ENCODE results near the gene GRIK1.
A peak's percentile ranks its signal among the peaks of the same experiment; 100 is the strongest.

Gene GRIK1

GRCh38 chr21:29786496-29787360, 153.1 kb downstream of the GRIK1 start:
- no peak overlapping the region for H4K91ac ChIP-seq (ENCODE audit: low read depth, low read length)
- no peak overlapping the region for H3K27ac ChIP-seq (ENCODE audit: low read depth, low read length)
- no peak overlapping the region for H3K4ac ChIP-seq (ENCODE audit: low read depth, low read length)
- no peaks in the 10 kb centered on the region for H3K27me3 ChIP-seq (ENCODE audit: insufficient read depth, low read length)
- H3K4me3 ChIP-seq (ENCODE audit: low read depth, low read length), result no peak overlapping the region
- no peak for DNase-seq
- H2AK5ac ChIP-seq (ENCODE audit: low read length), result no peak overlapping the region
- no peaks in the 10 kb centered on the region for H3K79me1 ChIP-seq (ENCODE audit: low read length)
- no peaks in the 10 kb centered on the region for H3K36me3 ChIP-seq (ENCODE audit: control insufficient read depth in 1 of 2, insufficient read depth in 2 of 2, low read length in 2 of 2)
- no peak overlapping the region for H3K23ac ChIP-seq (ENCODE audit: low read length)
- no peak overlapping the region for H4K12ac ChIP-seq (ENCODE audit: low read depth, low read length)
- H3K9ac ChIP-seq (ENCODE audit: low read length), result no peak overlapping the region
- no peaks in the 10 kb centered on the region for H3K79me2 ChIP-seq (ENCODE audit: control insufficient read depth, insufficient read depth, low read length, poor library complexity)
- WGBS (ENCODE audit: extremely low coverage, insufficient coverage, insufficient read length), result no CpG with 5 or more reads among the region's 4 CpGs
- no peak overlapping the region for H2AFZ ChIP-seq (ENCODE audit: insufficient read depth, low read length, poor library complexity)
- no peak overlapping the region for H3K4me2 ChIP-seq (ENCODE audit: low read length)
- H2BK5ac ChIP-seq (ENCODE audit: low read depth, low read length, poor library complexity), result no peak overlapping the region
- no peak overlapping the region for H2BK12ac ChIP-seq (ENCODE audit: low read length)
- no peak overlapping the region for H4K8ac ChIP-seq (ENCODE audit: low read depth, low read length)
- no peak overlapping the region for H3K14ac ChIP-seq (ENCODE audit: low read length)
- H2BK120ac ChIP-seq (ENCODE audit: insufficient read depth, low read length, poor library complexity), result no peak overlapping the region
- H3K4me1 ChIP-seq (ENCODE audit: control insufficient read depth in 1 of 2, insufficient read depth in 2 of 2, low read length in 2 of 2), result no peaks in the 10 kb centered on the region
- H3K18ac ChIP-seq (ENCODE audit: low read length), result no peak overlapping the region
- no peaks in the 10 kb centered on the region for H3K9me3 ChIP-seq (ENCODE audit: insufficient read depth, low read depth, low read length)

DNA sequence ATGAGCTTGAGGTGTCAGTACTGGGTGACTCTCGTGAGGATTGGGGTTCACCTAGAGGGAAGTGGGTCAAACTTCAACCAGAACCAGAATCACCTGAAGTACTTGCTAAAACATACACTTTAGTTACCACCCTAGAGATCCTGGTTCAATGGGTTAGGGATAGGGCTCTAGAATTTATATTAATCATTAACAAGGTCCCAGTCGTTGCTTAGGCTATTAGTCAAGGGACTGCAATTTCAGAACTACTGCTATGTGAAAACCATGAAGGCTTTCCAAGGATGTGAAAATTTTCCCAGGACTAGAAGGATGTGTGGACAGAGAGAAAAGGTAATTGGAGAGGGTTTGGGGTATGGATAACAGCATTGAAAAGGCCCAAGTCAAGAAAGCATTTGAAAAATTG, 162.6 kb downstream of the GRIK1 start:
- H2BK120ac ChIP-seq (ENCODE audit: insufficient read depth, low read length, poor library complexity), result no peak overlapping the region
- no peaks in the 10 kb centered on the region for H3K36me3 ChIP-seq (ENCODE audit: control insufficient read depth in 1 of 2, insufficient read depth in 2 of 2, low read length in 2 of 2)
- H3K4me3 ChIP-seq (ENCODE audit: low read depth, low read length), result no peak overlapping the region
- no peak overlapping the region for H3K18ac ChIP-seq (ENCODE audit: low read length)
- no peak for DNase-seq
- H3K4ac ChIP-seq (ENCODE audit: low read depth, low read length), result no peak overlapping the region
- H2BK5ac ChIP-seq (ENCODE audit: low read depth, low read length, poor library complexity), result no peak overlapping the region
- H2AK5ac ChIP-seq (ENCODE audit: low read length), result no peak overlapping the region
- no peaks in the 10 kb centered on the region for H3K27me3 ChIP-seq (ENCODE audit: insufficient read depth, low read length)
- H4K12ac ChIP-seq (ENCODE audit: low read depth, low read length), result no peak overlapping the region
- no peak overlapping the region for H2AFZ ChIP-seq (ENCODE audit: insufficient read depth, low read length, poor library complexity)
- no CpG with 5 or more reads among the region's 2 CpGs for WGBS (ENCODE audit: extremely low coverage, insufficient coverage, insufficient read length)
- no peaks in the 10 kb centered on the region for H3K9me3 ChIP-seq (ENCODE audit: insufficient read depth, low read depth, low read length)
- no peak overlapping the region for H4K8ac ChIP-seq (ENCODE audit: low read depth, low read length)
- H3K79me1 ChIP-seq (ENCODE audit: low read length), result no peaks in the 10 kb centered on the region
- no peak overlapping the region for H3K4me2 ChIP-seq (ENCODE audit: low read length)
- no peaks in the 10 kb centered on the region for H3K4me1 ChIP-seq (ENCODE audit: control insufficient read depth in 1 of 2, insufficient read depth in 2 of 2, low read length in 2 of 2)
- no peak overlapping the region for H3K9ac ChIP-seq (ENCODE audit: low read length)
- H4K91ac ChIP-seq (ENCODE audit: low read depth, low read length), result no peak overlapping the region
- H2BK12ac ChIP-seq (ENCODE audit: low read length), result no peak overlapping the region
- no peak overlapping the region for H3K14ac ChIP-seq (ENCODE audit: low read length)
- no peak overlapping the region for H3K23ac ChIP-seq (ENCODE audit: low read length)
- no peak overlapping the region for H3K27ac ChIP-seq (ENCODE audit: low read depth, low read length)
- no peaks in the 10 kb centered on the region for H3K79me2 ChIP-seq (ENCODE audit: control insufficient read depth, insufficient read depth, low read length, poor library complexity)

GRCh38 chr21:29775462-29775861, 164.3 kb downstream of the GRIK1 start:
- Histone ChIP-seq H3K79me2 (ENCODE audit: control insufficient read depth, insufficient read depth, low read length, poor library complexity) (no peaks in the 10 kb centered on the region), H2BK5ac (ENCODE audit: low read depth, low read length, poor library complexity) (no peak overlapping the region), H3K79me1 (ENCODE audit: low read length) (no peaks in the 10 kb centered on the region), H2AK5ac (ENCODE audit: low read length) (no peak overlapping the region), H3K4me1 (ENCODE audit: control insufficient read depth in 1 of 2, insufficient read depth in 2 of 2, low read length in 2 of 2) (no peaks in the 10 kb centered on the region), H3K36me3 (ENCODE audit: control insufficient read depth in 1 of 2, insufficient read depth in 2 of 2, low read length in 2 of 2) (no peaks in the 10 kb centered on the region), H3K23ac (ENCODE audit: low read length) (no peak overlapping the region), H3K9me3 (ENCODE audit: insufficient read depth, low read depth, low read length) (no peaks in the 10 kb centered on the region), H4K12ac (ENCODE audit: low read depth, low read length) (no peak overlapping the region), H4K91ac (ENCODE audit: low read depth, low read length) (no peak overlapping the region), H2BK12ac (ENCODE audit: low read length) (no peak overlapping the region), H4K8ac (ENCODE audit: low read depth, low read length) (no peak overlapping the region), H2AFZ (ENCODE audit: insufficient read depth, low read length, poor library complexity) (no peak overlapping the region), H3K4me3 (ENCODE audit: low read depth, low read length) (no peak overlapping the region), H3K27ac (ENCODE audit: low read depth, low read length) (no peak overlapping the region), H3K14ac (ENCODE audit: low read length) (no peak overlapping the region), H2BK120ac (ENCODE audit: insufficient read depth, low read length, poor library complexity) (no peak overlapping the region), H3K27me3 (ENCODE audit: insufficient read depth, low read length) (no peaks in the 10 kb centered on the region), H3K18ac (ENCODE audit: low read length) (no peak overlapping the region), H3K4me2 (ENCODE audit: low read length) (no peak overlapping the region), H3K9ac (ENCODE audit: low read length) (no peak overlapping the region), H3K4ac (ENCODE audit: low read depth, low read length) (no peak overlapping the region)
- WGBS (ENCODE audit: extremely low coverage, insufficient coverage, insufficient read length), result no CpG with 5 or more reads among the region's 1 CpG
- DNase-seq, result no peak

- Histone ChIP-seq H3K4me2 (ENCODE audit: low read length) (no peak overlapping the region), H4K91ac (ENCODE audit: low read depth, low read length) (no peak overlapping the region), H3K4ac (ENCODE audit: low read depth, low read length) (no peak overlapping the region), H3K4me3 (ENCODE audit: low read depth, low read length) (no peak overlapping the region), H4K12ac (ENCODE audit: low read depth, low read length) (no peak overlapping the region), H3K4me1 (ENCODE audit: control insufficient read depth in 1 of 2, insufficient read depth in 2 of 2, low read length in 2 of 2) (no peaks in the 10 kb centered on the region), H3K23ac (ENCODE audit: low read length) (no peak overlapping the region), H4K8ac (ENCODE audit: low read depth, low read length) (no peak overlapping the region), H2AK5ac (ENCODE audit: low read length) (no peak overlapping the region), H2BK12ac (ENCODE audit: low read length) (no peak overlapping the region), H3K9ac (ENCODE audit: low read length) (no peak overlapping the region), H2BK5ac (ENCODE audit: low read depth, low read length, poor library complexity) (no peak overlapping the region), H3K18ac (ENCODE audit: low read length) (no peak overlapping the region), H3K27ac (ENCODE audit: low read depth, low read length) (no peak overlapping the region), H3K79me2 (ENCODE audit: control insufficient read depth, insufficient read depth, low read length, poor library complexity) (no peaks in the 10 kb centered on the region), H2BK120ac (ENCODE audit: insufficient read depth, low read length, poor library complexity) (no peak overlapping the region), H3K14ac (ENCODE audit: low read length) (no peak overlapping the region), H3K36me3 (ENCODE audit: control insufficient read depth in 1 of 2, insufficient read depth in 2 of 2, low read length in 2 of 2) (no peaks in the 10 kb centered on the region), H3K9me3 (ENCODE audit: insufficient read depth, low read depth, low read length) (no peaks in the 10 kb centered on the region), H2AFZ (ENCODE audit: insufficient read depth, low read length, poor library complexity) (no peak overlapping the region), H3K79me1 (ENCODE audit: low read length) (no peaks in the 10 kb centered on the region), H3K27me3 (ENCODE audit: insufficient read depth, low read length) (no peaks in the 10 kb centered on the region)
- WGBS (ENCODE audit: extremely low coverage, insufficient coverage, insufficient read length), result no CpG with 5 or more reads among the region's 4 CpGs
- peak; percentile 50 to 62 for DNase-seq
Observed at GRCh38 chr21:29771491-29772066, 168.2 kb downstream of the GRIK1 start.

Data from trophoblast cell (in vitro differentiated cells and primary cell).